Uterus (tissue), 4 donors: ENCODE measurements around the gene N4BP2. TPM values are rescaled to one million over a fixed set of nuclear protein-coding genes. Genes with fewer than 3 reads are reported as not detected.

Experiments used
- DNase-seq, 2 donors: peaks; one replicate each; pipeline ENCODE4 v3.0.0-alpha.2; 2019 to 2020
- H3K27ac ChIP-seq, 2 donors: fragments of 200-600 bp; sonication (generic); 1 replicate in 1 of 2; 2 replicates in 1 of 2; pipeline ENCODE4 v1.5.1; 2016 to 2018
- H3K27me3 ChIP-seq, 2 donors: fragments of 200-600 bp; sonication (generic); one replicate each; pipeline ENCODE4 v1.5.1; 2018 to 2019; ENCODE audit warnings: control low read depth in 1 of 2
- H3K36me3 ChIP-seq, 2 donors: fragments of 200-600 bp; sonication (generic); one replicate each; pipeline ENCODE4 v1.5.1; 2019; ENCODE audit warnings: control low read depth in 1 of 2
- H3K4me1 ChIP-seq, 2 donors: fragments of 200-600 bp; sonication (generic); one replicate each; pipeline ENCODE4 v1.5.1; 2018 to 2019; ENCODE audit warnings: control low read depth in 1 of 2
- H3K4me3 ChIP-seq, 2 donors: fragments of 200-600 bp; sonication (generic); 1 replicate in 1 of 2; 2 replicates in 1 of 2; pipeline ENCODE4 v1.5.1; 2018 to 2019; ENCODE audit warnings: mild to moderate bottlenecking in 1 of 2
- H3K9me3 ChIP-seq, 2 donors: fragments of 200-600 bp; sonication (generic); one replicate each; pipeline ENCODE4 v1.5.1; 2019; ENCODE audit warnings: control low read depth in 1 of 2
- CTCF ChIP-seq, 4 experiments: fragments of 200-600 bp in 2 of 4; fragments of 450-650 bp in 2 of 4; sonication (generic) in 2 of 4; IDR thresholded peaks; one replicate each; pipeline ENCODE4 v1.5.1; 2016 to 2019; ENCODE audit warnings: antibody characterized with exemption in 4 of 4, mild to moderate bottlenecking in 2 of 4, moderate library complexity in 1 of 4
- POLR2A ChIP-seq, 2 donors: fragments of 450-650 bp; IDR thresholded peaks; one replicate each; pipeline ENCODE4 v1.6.1; 2016; ENCODE audit warnings: antibody characterized with exemption in 2 of 2, mild to moderate bottlenecking in 1 of 2, moderate library complexity in 1 of 2
- intact Hi-C: fragments of 100-400 bp; cut with DNase I; formaldehyde crosslinking; loops from one replicate; pipeline ENCODE4 v1.15.1; 2023; ENCODE audit warnings: low total_unique reads
- total RNA-seq, 4 donors: library from RNA; depleted of rRNA in 3 of 4; stranded (reverse); fragments of >200 nt in 3 of 4; gene quantifications; one replicate each; pipeline versions ENCODE4 v1.1.0 to v1.2.4, GENCODE V29; 2014 to 2023
- donor health status: DM: yes; HTN: yes; CAD: no.

Gene N4BP2
- total RNA-seq, 4 donors from 2014 or later: 7.4 to 67.4 (median 13.8) TPM

DNA sequence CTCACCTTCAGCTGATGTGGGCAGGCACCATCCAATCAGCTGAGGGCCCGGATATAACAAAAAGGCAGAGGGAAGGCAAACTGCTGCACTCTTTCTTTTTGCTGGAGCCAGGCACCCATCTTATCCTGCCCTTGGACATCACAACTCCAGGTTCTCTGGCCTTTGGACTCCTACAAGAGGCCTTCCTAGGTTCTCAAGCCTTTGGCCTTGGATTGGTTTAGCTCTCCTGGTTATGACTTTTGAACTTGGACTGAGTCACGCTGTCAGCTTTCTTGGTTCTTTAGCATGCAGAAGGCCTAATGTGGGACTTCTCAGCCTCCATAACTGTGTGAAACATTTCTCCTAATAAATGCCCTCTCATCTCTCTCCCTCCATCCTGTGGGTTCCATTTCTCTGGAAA is 23.0 kb upstream of the N4BP2 start:
- DNase-seq: no peak

DNA sequence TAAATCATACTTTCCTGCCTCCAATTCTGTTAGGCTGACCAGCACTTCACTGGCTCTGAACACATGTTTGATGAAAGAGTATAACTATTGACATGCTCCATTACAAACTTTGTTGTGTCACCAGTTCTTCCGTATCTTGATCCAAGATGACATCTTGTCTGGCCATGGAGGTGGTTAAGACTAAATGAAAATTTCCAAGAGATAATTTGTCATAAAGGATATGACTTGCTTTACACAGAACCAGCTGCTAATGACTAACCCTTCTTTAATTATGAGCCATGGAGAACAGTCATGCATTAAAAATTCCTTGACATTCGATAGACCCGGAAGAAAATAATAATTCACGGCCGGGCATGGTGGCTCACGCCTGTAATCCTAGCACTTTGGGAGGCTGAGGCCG is 17.7 kb upstream of the N4BP2 start:
- no peak for DNase-seq
- no peak overlapping the region for H3K4me3 ChIP-seq
- intact Hi-C loops: no loop called here
- TF ChIP-seq CTCF (IDR thresholded peaks at IDR 0.05) (no peak), POLR2A (IDR thresholded peaks at IDR 0.05) (no peak)
- H3K36me3 ChIP-seq: no peaks in the 10 kb centered on the region
- H3K4me1 ChIP-seq: no peaks in the 10 kb centered on the region
- H3K27me3 ChIP-seq: no peaks in the 10 kb centered on the region
- H3K9me3 ChIP-seq: no peaks in the 10 kb centered on the region
- H3K27ac ChIP-seq: no peak overlapping the region

More for the DNA sequence above, 23.0 kb upstream of the N4BP2 start:
- Histone ChIP-seq H3K36me3 (no peaks in the 10 kb centered on the region), H3K4me1 (no peaks in the 10 kb centered on the region), H3K9me3 (no peaks in the 10 kb centered on the region), H3K4me3 (no peak overlapping the region), H3K27me3 (no peaks in the 10 kb centered on the region), H3K27ac (no peak overlapping the region)
- intact Hi-C loops: no loop called here
- no peak for TF ChIP-seq CTCF (IDR thresholded peaks at IDR 0.05)
- no peak for TF ChIP-seq POLR2A (IDR thresholded peaks at IDR 0.05)

DNA sequence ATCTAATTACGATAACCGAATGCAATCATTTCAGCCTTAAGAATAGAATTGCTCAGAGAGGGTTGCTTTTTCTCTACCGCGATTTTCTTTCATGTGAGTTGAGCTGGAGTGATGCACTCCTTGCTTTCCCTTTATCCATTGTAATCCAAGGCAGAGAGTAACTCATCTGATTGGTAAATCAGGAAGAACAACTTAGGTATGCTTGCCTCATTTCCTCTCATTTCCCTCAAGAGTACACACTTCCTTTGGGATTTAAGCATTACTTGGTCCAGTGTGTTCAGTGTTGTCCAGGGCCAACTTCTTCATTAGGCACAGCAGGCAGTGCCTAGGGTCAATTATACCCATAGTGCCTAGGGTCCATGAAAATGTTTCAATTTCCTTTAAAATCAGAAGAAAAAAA is 15.7 kb upstream of the N4BP2 start:
- no peak for DNase-seq
- Histone ChIP-seq H3K27me3 (no peaks in the 10 kb centered on the region), H3K9me3 (no peaks in the 10 kb centered on the region), H3K36me3 (no peaks in the 10 kb centered on the region), H3K4me1 (no peaks in the 10 kb centered on the region), H3K27ac (no peak overlapping the region), H3K4me3 (no peak overlapping the region)
- intact Hi-C loops: no loop called here
- TF ChIP-seq CTCF (IDR thresholded peaks at IDR 0.05) (no peak), POLR2A (IDR thresholded peaks at IDR 0.05) (no peak)

DNA sequence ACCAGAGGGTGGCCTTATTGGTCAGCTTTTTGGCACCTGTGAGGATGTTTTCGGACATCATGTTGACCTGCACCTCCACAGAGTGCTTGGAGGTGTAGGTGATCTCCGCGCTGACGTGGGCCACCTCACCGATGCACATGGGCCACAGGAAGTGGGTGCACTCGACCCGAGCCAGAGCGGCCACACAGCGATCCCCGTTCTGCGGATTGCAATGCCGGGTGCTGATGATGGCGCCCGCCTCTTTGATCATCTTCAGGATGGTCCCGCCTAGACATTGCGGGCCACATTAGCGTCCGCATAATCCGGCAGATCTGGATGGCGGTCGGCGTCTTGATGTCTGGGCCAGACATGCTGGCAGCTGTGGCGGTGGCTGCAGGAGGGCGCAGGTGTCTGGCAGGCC is 12.9 kb upstream of the N4BP2 start:
- Histone ChIP-seq H3K36me3 (no peaks in the 10 kb centered on the region), H3K4me3 (no peak overlapping the region)
- no peak for TF ChIP-seq POLR2A (IDR thresholded peaks at IDR 0.05)
- TF ChIP-seq CTCF (IDR thresholded peaks at IDR 0.05): no peak

GRCh38 chr4:40046311-40046980 is 10.2 kb upstream of the N4BP2 start:
- Histone ChIP-seq H3K4me1 (no peaks in the 10 kb centered on the region), H3K9me3 (no peaks in the 10 kb centered on the region), H3K27me3 (no peaks in the 10 kb centered on the region), H3K36me3 (no peaks in the 10 kb centered on the region), H3K4me3 (no peak overlapping the region), H3K27ac (no peak overlapping the region)
- no peak for TF ChIP-seq CTCF (IDR thresholded peaks at IDR 0.05)
- TF ChIP-seq POLR2A (IDR thresholded peaks at IDR 0.05): no peak
- intact Hi-C loops: no loop called here
- DNase-seq: no peak

More for the DNA sequence above, 12.9 kb upstream of the N4BP2 start:
- Histone ChIP-seq H3K9me3 (no peaks in the 10 kb centered on the region), H3K27ac (no peak overlapping the region), H3K4me1 (no peaks in the 10 kb centered on the region), H3K27me3 (no peaks in the 10 kb centered on the region)
- intact Hi-C loops: no loop called here
- no peak for DNase-seq
